ENCODE results near the gene ZNF556. TPM values are rescaled to one million over a fixed set of nuclear protein-coding genes. Genes with fewer than 3 reads are reported as not detected.
A peak's percentile ranks its signal among the peaks of the same experiment; 100 is the strongest.

ZNF556 gene
- polyA plus RNA-seq, 1 of the 3 experiments (the other 2 are of a cell fraction), result 0.46 TPM

- Histone ChIP-seq H3K27ac (ENCODE audit: low read depth in 2 of 2, low read length in 1 of 2) (no peak overlapping the region), H3K9me3 (peaks cover 20% of the 10 kb centered on the region; the same call in 1 of the 2 replicates), H3K4me2 (no peak overlapping the region), H3K79me2 (ENCODE audit: insufficient read depth) (peaks cover 6% of the 10 kb centered on the region; the same call in 1 of the 2 replicates), H3K9me2 (no peaks in the 10 kb centered on the region), H3K36me3 (replicated peaks in 1 of 2; ENCODE audit: control insufficient read depth in 1 of 2, insufficient read depth in 2 of 2, low read length in 1 of 2) (peaks cover 0 to 29% of the 10 kb centered on the region in 2 experiments), H4K20me1 (ENCODE audit: insufficient read depth) (no peaks in the 10 kb centered on the region), H3K9ac (no peak overlapping the region), H3K4me1 (ENCODE audit: control insufficient read depth in 1 of 2, insufficient read depth in 2 of 2, low read depth in 1 of 2, low read length in 1 of 2) (peaks cover 0 to 3% of the 10 kb centered on the region in 2 experiments; a peak in 1 of 4 replicates), H3K27me3 (ENCODE audit: insufficient read depth) (no peaks in the 10 kb centered on the region), H3F3A (replicated peaks; ENCODE audit: insufficient read depth) (peaks cover 5% of the 10 kb centered on the region), H3K4me3 (ENCODE audit: low read depth in 2 of 2, low read length in 1 of 2) (no peak overlapping the region), H2AFZ (ENCODE audit: low read depth) (no peak overlapping the region)
- TF ChIP-seq RAD21 (IDR thresholded peaks at IDR 0.05; ENCODE audit: low read length) (no peak), EZH2phosphoT487 (IDR thresholded peaks at IDR 0.05; ENCODE audit: borderline replicate concordance, low read depth) (no peak), USF1 (IDR thresholded peaks at IDR 0.05; ENCODE audit: borderline replicate concordance, low read depth) (no peak), NFIC (IDR thresholded peaks at IDR 0.05; ENCODE audit: borderline replicate concordance) (no peak)
- CTCF ChIA-PET, result interaction anchor here (2.7 kb wide), 1 partner anchor 17 kb away, joined by 11 read pairs; the partner anchor contains the start of gene ZNF554
- WGBS (ENCODE audit: low lambda C conversion rate), result 70% methylated on average over 4 of the region's 4 CpGs
- DNase-seq, result no peak
- POLR2A ChIA-PET, result no interaction called here
These were observed 29.7 kb upstream of the ZNF556 start for GRCh38 chr19:2837430-2837829.

- Histone ChIP-seq H3K79me2 (ENCODE audit: insufficient read depth) (peaks cover 41% of the 10 kb centered on the region), H2AFZ (ENCODE audit: low read depth) (peak within 1 kb of the TSS; percentile 96), H3K4me1 (ENCODE audit: control insufficient read depth in 1 of 2, insufficient read depth in 2 of 2, low read depth in 1 of 2, low read length in 1 of 2) (peaks cover 0 to 5% of the 10 kb centered on the region in 2 experiments; a peak in 1 of 4 replicates), H4K20me1 (ENCODE audit: insufficient read depth) (no peaks in the 10 kb centered on the region), H3K4me3 (ENCODE audit: low read depth in 2 of 2, low read length in 1 of 2) (peak within 1 kb of the TSS; percentile 66 to 84), H3K9me2 (no peaks in the 10 kb centered on the region), H3K9ac (peak within 1 kb of the TSS; percentile 75), H3K36me3 (replicated peaks in 1 of 2; ENCODE audit: control insufficient read depth in 1 of 2, insufficient read depth in 2 of 2, low read length in 1 of 2) (peaks cover 0 to 14% of the 10 kb centered on the region in 2 experiments), H3K27me3 (ENCODE audit: insufficient read depth) (no peaks in the 10 kb centered on the region), H3K27ac (ENCODE audit: low read depth in 2 of 2, low read length in 1 of 2) (peak within 1 kb of the TSS; percentile 81 to 87), H3K4me2 (peak within 1 kb of the TSS; percentile 99), H3F3A (replicated peaks; ENCODE audit: insufficient read depth) (peaks cover 5% of the 10 kb centered on the region), H3K9me3 (0 out of 2 replicates have a peak, but pooled peaks cover 2% of the 10 kb centered on the region)
- ChIA-PET POLR2A (interaction anchor here (0.5 to 1.3 kb wide), 4 partner anchors 19 to 109 kb away, joined by 3 to 9 read pairs (median 3); partner anchors contain the start of gene ZNF77), CTCF (interaction anchor here (0.5 to 1.5 kb wide), 10 partner anchors 9 to 773 kb away, joined by 3 to 13 read pairs (median 3); partner anchors contain the start of gene ZNF554)
- under 1% methylated on average over 24 of the region's 106 CpGs for WGBS (ENCODE audit: low lambda C conversion rate)
- TF ChIP-seq TCF12 (IDR thresholded peaks at IDR 0.05) (no peak), NFIC (IDR thresholded peaks at IDR 0.05; ENCODE audit: borderline replicate concordance) (no peak), PBX3 (IDR thresholded peaks at IDR 0.05) (peak; percentile 100), IRF3 (IDR thresholded peaks at IDR 0.05; ENCODE audit: low read depth, low read length) (peak; percentile 93), TAF1 (IDR thresholded peaks at IDR 0.05; ENCODE audit: borderline replicate concordance, low read depth, low read length) (peak; percentile 19; the same call in 1 of the 2 replicates), SMC3 (IDR thresholded peaks at IDR 0.05; ENCODE audit: low read depth, low read length) (no peak), POLR2AphosphoS5 (IDR thresholded peaks at IDR 0.05; ENCODE audit: low read depth, low read length) (peak; percentile 41; the same call in 1 of the 2 replicates), MXI1 (IDR thresholded peaks at IDR 0.05; ENCODE audit: low read depth, low read length) (peak; percentile 51; the same call in 1 of the 2 replicates), MAX (IDR thresholded peaks at IDR 0.05; ENCODE audit: low read depth) (peak; percentile 75), CTCF (IDR thresholded peaks at IDR 0.05) (peak; percentile 40), SIN3A (IDR thresholded peaks at IDR 0.05; ENCODE audit: borderline replicate concordance, low read depth, low read length) (peak; percentile 27; the same call in 1 of the 2 replicates), FOXM1 (IDR thresholded peaks at IDR 0.05; ENCODE audit: low read depth) (no peak), ELF1 (IDR thresholded peaks at IDR 0.05) (0 out of 2 replicates have a peak, but pooled peaks have one; percentile 18), CHD2 (IDR thresholded peaks at IDR 0.05; ENCODE audit: low read length, partially characterized antibody) (peak; percentile 85), RFX5 (IDR thresholded peaks at IDR 0.05; ENCODE audit: low read length) (peak; percentile 77), RCOR1 (IDR thresholded peaks at IDR 0.05; ENCODE audit: low read length) (0 out of 2 replicates have a peak, but pooled peaks have one; percentile 2)
- peak; percentile 98 for DNase-seq
These were observed 26.0 kb upstream of the ZNF556 start, which contains the start of gene ZNF555 for GRCh38 chr19:2840794-2841791. TSS of gene ZNF555 (plus strand) at chr19:2841475. CDS start at chr19:2841573, 98 bp downstream.

Measured in SK-N-SH (cell line).